Calu3 (cell line): Measurements from ENCODE around the gene WDFY2. TPM values are rescaled to one million over a fixed set of nuclear protein-coding genes. Genes with fewer than 3 reads are reported as not detected.
"Not testable (repeated sequence)": the region's sequence is repeated elsewhere in the genome, so short reads cannot be mapped to it uniquely, and the experiment has no call there.

Experiments used
- BruUV-seq: library from RNA; stranded (reverse); fragments of 400-500 nt; replicated peaks from 2 replicates; lab custom pipeline; 2021; lab: Mats Ljungman, UMichigan
- CTCF ChIA-PET: fragments of 300-600 bp; sonication (Branson Sonifier 250); formaldehyde crosslinking; loops from one replicate; lab custom pipeline; 2022; ENCODE audit warnings: antibody characterized with exemption; lab: Charles Lee
- DNase-seq: peaks from one replicate; pipeline ENCODE4 v3.0.0; 2022
- H3K27ac Mint-ChIP-seq: one replicate; pipeline ENCODE4 v1.8.0; 2022; ENCODE audit warnings: mixed read lengths; ENCODE audit not compliant: unreplicated experiment
- H3K27me3 Mint-ChIP-seq: one replicate; pipeline ENCODE4 v1.8.0; 2022; ENCODE audit warnings: mixed read lengths; ENCODE audit not compliant: unreplicated experiment
- H3K36me3 Mint-ChIP-seq: one replicate; pipeline ENCODE4 v1.8.0; 2022; ENCODE audit warnings: mild to moderate bottlenecking, moderate library complexity, mixed read lengths; ENCODE audit not compliant: insufficient read depth, unreplicated experiment
- H3K4me1 Mint-ChIP-seq: one replicate; pipeline ENCODE4 v1.8.0; 2022; ENCODE audit warnings: mild to moderate bottlenecking, low read depth, mixed read lengths; ENCODE audit not compliant: unreplicated experiment
- H3K4me3 Mint-ChIP-seq: one replicate; pipeline ENCODE4 v1.8.0; 2022; ENCODE audit warnings: mild to moderate bottlenecking, low read depth, moderate library complexity, mixed read lengths; ENCODE audit not compliant: unreplicated experiment
- H3K9me3 Mint-ChIP-seq: one replicate; pipeline ENCODE4 v1.8.0; 2022; ENCODE audit warnings: low read depth, mixed read lengths; ENCODE audit not compliant: unreplicated experiment
- intact Hi-C: fragments of 100-400 bp; cut with micrococcal nuclease; formaldehyde crosslinking; loops from one replicate; pipeline ENCODE4 v1.10.0; 2022; ENCODE audit not compliant: unreplicated experiment
- total RNA-seq: library from RNA; stranded (reverse); gene quantifications from 2 replicates; pipeline ENCODE4 v1.2.3, GENCODE V29; 2022
- TF ChIP-seq, protein P1 (sequence below): fragments of 200-600 bp; IDR thresholded peaks from one replicate; pipeline ENCODE4 v1.8.0; 2022; ENCODE audit warnings: antibody characterized with exemption; ENCODE audit not compliant: unreplicated experiment

WDFY2 gene
- total RNA-seq, 1 experiment from 2014 or later: 5.9 TPM

DNA sequence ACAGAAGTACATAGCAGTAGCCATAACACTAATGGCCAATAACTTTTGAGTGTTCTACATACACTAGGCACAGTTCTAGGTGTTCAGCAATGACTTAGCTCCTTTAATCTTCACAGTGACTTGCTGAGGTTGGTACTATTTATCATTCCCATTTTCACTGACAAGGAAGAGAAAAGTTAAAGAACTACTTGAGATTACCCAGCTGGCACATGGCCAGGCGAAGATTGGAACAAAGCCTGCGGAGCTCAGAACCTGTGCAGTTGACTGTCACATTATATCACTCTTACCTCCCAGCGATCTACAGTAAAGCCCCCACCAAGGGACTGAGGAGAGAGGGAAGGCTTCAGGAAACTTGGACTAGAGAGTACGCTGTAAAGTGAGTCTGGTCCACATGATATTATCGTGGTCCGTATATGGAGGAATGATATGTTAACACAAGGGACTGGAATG lies 42.4 kb upstream of the WDFY2 start:
- intact Hi-C loops: no loop called here
- CTCF ChIA-PET: interaction anchor here (1.0 kb wide), 1 partner anchor 17 kb away, joined by 3 read pairs; no protein-coding TSS in a partner anchor
- H3K9me3 Mint-ChIP-seq: no peaks in the 10 kb centered on the region
- no peak overlapping the region for H3K27ac Mint-ChIP-seq
- no peaks in the 10 kb centered on the region for H3K27me3 Mint-ChIP-seq
- H3K4me1 Mint-ChIP-seq: peaks cover 26% of the 10 kb centered on the region
- peak overlapping the region; percentile 47 for H3K4me3 Mint-ChIP-seq
- DNase-seq: peak; percentile 22
- TF ChIP-seq, protein P1, sequence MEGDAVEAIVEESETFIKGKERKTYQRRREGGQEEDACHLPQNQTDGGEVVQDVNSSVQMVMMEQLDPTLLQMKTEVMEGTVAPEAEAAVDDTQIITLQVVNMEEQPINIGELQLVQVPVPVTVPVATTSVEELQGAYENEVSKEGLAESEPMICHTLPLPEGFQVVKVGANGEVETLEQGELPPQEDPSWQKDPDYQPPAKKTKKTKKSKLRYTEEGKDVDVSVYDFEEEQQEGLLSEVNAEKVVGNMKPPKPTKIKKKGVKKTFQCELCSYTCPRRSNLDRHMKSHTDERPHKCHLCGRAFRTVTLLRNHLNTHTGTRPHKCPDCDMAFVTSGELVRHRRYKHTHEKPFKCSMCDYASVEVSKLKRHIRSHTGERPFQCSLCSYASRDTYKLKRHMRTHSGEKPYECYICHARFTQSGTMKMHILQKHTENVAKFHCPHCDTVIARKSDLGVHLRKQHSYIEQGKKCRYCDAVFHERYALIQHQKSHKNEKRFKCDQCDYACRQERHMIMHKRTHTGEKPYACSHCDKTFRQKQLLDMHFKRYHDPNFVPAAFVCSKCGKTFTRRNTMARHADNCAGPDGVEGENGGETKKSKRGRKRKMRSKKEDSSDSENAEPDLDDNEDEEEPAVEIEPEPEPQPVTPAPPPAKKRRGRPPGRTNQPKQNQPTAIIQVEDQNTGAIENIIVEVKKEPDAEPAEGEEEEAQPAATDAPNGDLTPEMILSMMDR: no peak
- no TSS peak for BruUV-seq
- no peaks in the 10 kb centered on the region for H3K36me3 Mint-ChIP-seq

DNA sequence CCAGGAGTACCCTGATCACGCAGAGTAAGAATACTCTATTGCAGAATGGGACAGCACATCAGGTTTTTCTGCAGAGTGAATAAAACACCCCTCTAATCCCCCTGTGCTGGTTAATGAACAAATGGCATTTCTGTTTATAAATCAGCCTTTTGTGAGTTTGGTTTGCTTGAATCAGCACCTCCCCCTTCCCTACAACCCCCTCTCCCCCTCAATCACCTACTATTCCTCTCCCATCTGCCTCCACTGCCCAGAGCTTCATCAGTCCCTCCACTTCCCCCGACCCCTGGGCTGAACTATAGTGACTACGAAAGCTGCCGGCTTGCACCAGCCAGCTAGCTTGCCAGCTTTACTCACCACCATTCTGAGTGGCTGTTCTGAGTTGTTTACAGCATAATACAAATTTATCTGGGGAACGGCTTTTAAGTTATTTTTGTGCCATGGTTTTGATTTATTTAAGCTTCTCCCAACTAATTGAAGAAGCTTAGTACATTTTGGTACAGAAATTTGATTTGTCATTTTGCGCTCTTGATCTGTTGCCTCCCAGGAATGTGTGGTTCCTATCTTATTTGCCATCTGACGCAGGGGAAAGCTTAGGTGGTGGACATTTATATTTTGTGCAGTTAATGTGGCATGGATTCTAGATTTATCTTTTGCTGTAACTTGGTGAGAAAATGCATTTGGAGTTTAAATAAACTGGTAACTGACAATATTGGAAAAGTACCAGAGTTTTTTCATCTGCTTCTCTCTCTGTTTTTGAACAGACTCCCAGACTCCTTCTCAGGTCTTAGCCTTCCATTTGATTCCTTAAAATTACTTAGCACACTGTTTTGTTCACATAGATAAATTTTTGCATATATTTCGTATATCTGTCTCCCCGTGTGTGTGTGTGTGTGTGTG lies 41.7 kb upstream of the WDFY2 start:
- peak overlapping the region; percentile 47 for H3K4me3 Mint-ChIP-seq
- CTCF ChIA-PET: interaction anchor here (0.6 to 1.0 kb wide), 4 partner anchors 12 to 102 kb away, joined by 3 to 10 read pairs (median 6); no protein-coding TSS in a partner anchor
- H3K36me3 Mint-ChIP-seq: no peaks in the 10 kb centered on the region
- TF ChIP-seq, protein P1: no peak
- peaks cover 26% of the 10 kb centered on the region for H3K4me1 Mint-ChIP-seq
- DNase-seq: no peak
- BruUV-seq: no TSS peak
- no peaks in the 10 kb centered on the region for H3K9me3 Mint-ChIP-seq
- H3K27me3 Mint-ChIP-seq: no peaks in the 10 kb centered on the region
- H3K27ac Mint-ChIP-seq: no peak overlapping the region
- intact Hi-C loops: no loop called here

DNA sequence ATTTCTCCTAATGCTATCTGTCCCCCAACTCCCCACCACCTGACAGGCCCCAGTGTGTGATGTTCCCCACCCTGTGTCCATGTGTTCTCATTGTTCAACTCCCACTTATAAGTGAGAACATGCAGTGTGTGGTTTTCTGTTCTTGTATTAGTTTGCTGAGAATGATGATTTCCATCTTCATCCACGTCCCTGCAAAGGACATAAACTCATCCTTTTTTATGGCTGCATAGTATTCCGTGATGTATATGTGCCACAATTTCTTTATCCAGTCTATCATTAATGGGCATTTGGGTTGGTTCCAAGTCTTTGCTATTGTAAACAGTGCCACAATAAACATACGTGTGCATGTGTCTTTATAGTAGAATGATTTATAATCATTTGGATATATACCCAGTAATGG lies 38.8 kb upstream of the WDFY2 start:
- H3K4me1 Mint-ChIP-seq: peaks cover 26% of the 10 kb centered on the region
- not testable (repeated sequence) for H3K36me3 Mint-ChIP-seq

DNA sequence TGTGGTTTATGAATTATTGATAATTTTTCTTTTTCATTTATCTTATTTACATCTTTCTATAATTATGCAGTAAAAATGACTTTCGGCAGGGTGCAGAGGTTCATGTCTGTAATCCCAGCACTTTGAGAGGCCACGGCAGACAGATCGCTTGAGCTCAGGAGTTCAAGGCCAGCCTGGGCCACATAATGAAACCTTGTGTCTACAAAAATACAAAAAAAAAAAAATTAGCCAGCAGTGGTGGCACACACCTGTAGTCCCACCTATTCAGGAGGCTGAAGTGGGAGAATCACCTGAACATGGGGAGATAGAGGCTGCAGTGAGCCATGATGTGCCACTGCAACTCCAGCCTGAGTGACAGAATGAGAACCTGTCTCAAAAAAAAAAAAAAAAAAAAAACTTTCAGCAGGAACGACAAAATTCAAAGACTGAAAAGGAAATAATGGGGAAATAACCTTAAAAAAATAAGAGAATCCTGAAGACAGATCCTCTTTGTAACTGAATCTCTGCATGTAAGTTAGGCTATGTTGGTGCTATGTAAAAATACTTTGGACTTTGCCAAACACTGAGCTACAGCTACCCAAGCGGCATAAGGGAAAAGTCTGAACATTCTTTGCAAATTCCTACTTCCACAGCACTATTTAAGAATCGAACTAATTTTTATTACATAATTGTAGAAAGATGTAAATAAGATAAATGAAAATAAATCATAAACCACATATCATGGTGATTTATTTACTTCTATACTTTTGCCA lies 36.7 kb upstream of the WDFY2 start:
- TF ChIP-seq, protein P1: no peak
- H3K4me1 Mint-ChIP-seq: peaks cover 6% of the 10 kb centered on the region
- no peak overlapping the region for H3K27ac Mint-ChIP-seq
- CTCF ChIA-PET: interaction anchor here (0.7 kb wide), 1 partner anchor 209 kb away, joined by 3 read pairs; no protein-coding TSS in a partner anchor
- H3K27me3 Mint-ChIP-seq: no peaks in the 10 kb centered on the region
- no peak overlapping the region for H3K4me3 Mint-ChIP-seq
- intact Hi-C loops: no loop called here
- H3K9me3 Mint-ChIP-seq: no peaks in the 10 kb centered on the region
- no peak for DNase-seq
- H3K36me3 Mint-ChIP-seq: no peaks in the 10 kb centered on the region
- BruUV-seq: no TSS peak

More for the DNA sequence above, 38.8 kb upstream of the WDFY2 start:
- CTCF ChIA-PET, DNase-seq, H3K4me3 Mint-ChIP-seq, BruUV-seq, intact Hi-C loops, H3K27ac Mint-ChIP-seq, H3K27me3 Mint-ChIP-seq, H3K9me3 Mint-ChIP-seq: not testable (repeated sequence)
